ENCODE results near the gene SPATA16.

The SPATA16 gene

DNA sequence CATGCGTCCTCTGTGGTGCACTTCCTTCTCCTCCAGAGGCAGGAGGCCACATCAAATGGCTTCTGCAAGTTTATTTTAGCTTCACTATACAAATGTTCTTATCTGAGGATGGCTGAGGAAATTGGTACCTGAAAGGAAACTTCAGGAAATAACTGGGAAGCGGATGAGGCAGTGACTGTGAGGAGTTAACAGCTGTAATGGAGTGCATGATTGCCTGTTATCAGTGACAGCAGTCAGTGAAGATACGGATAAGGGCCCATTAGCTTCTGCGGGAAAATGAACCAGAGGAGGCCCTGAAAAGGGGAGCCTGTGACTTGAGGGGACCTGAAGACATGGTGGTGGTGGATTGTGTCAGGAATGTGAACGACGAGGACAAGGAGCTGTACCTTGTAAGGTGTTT lies 51.8 kb downstream of the SPATA16 start:
- no peak for DNase-seq
- no peak overlapping the region for H3K4me3 ChIP-seq
- TF ChIP-seq CTCF (IDR thresholded peaks at IDR 0.05) = no peak
- no peaks in the 10 kb centered on the region for H3K27me3 ChIP-seq
- H3K27ac ChIP-seq = no peak overlapping the region
- no peaks in the 10 kb centered on the region for H3K36me3 ChIP-seq
- H3K4me1 ChIP-seq = no peaks in the 10 kb centered on the region
- intact Hi-C loops (cut with DNase I; ENCODE audit: low total_unique reads) = no loop called here
- H3K9me3 ChIP-seq = peaks cover 0 to 5% (median 0%) of the 10 kb centered on the region in 3 donors

- intact Hi-C loops (cut with DNase I; ENCODE audit: low total_unique reads) = no loop called here
- Histone ChIP-seq H3K36me3 (no peaks in the 10 kb centered on the region), H3K27ac (no peak overlapping the region), H3K9me3 (peaks cover 0 to 2% (median 0%) of the 10 kb centered on the region in 3 donors), H3K27me3 (no peaks in the 10 kb centered on the region), H3K4me1 (no peaks in the 10 kb centered on the region), H3K4me3 (no peak overlapping the region)
- no peak for DNase-seq
- no peak for TF ChIP-seq CTCF (IDR thresholded peaks at IDR 0.05)
Observed at GRCh38 chr3:173078525-173078924, 62.5 kb downstream of the SPATA16 start.

DNA sequence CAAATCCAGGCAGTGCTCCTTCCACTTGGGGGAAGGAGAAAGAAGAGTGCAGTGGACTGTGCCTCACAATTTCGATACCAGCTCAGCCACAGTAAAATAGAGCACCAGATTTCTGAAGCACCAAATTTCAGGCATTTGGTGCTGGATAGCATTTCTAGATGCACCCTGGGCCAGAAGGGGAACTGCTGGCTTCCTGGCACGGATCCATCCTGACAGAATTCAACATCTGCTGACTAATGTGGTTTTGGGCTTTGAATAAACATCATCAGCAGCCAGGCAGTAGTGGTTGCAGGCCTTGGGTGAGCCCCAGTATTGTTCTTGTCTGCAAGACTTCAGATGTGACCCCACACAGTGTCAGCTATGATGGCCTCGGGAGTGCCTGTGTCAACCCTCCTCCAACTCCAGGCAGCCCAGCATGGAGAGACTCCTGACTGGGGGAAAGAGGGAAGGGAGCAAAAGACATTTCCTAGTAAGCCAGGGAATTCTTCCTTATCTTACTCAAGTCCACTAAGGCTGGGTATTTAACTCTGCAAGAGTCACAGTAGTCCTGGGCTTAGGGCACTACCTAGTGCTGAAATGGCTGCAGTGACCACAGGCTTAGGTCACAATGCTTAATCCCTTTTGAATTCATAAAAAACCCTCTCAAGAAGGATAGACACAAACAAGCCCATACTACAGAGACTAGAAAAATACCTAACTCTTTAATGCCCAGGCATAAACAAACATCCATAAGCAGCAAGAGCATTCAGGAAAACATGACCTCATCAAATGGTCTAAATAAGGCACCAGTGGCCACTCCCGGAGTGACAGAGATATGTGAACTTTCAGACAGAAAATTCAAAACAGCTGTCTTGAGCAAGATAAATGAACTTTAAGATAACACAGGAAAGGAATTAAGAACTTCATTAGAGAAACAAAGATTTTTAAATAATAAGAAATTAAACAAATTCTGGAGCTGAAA lies 74.7 kb downstream of the SPATA16 start:
- no peak overlapping the region for H3K27ac ChIP-seq
- no peak for DNase-seq
- no peak overlapping the region for H3K4me3 ChIP-seq
- H3K9me3 ChIP-seq = no peaks in the 10 kb centered on the region
- intact Hi-C loops (cut with DNase I; ENCODE audit: low total_unique reads) = no loop called here
- TF ChIP-seq CTCF (IDR thresholded peaks at IDR 0.05) = no peak
- no peaks in the 10 kb centered on the region for H3K4me1 ChIP-seq
- no peaks in the 10 kb centered on the region for H3K27me3 ChIP-seq
- H3K36me3 ChIP-seq = no peaks in the 10 kb centered on the region

DNA sequence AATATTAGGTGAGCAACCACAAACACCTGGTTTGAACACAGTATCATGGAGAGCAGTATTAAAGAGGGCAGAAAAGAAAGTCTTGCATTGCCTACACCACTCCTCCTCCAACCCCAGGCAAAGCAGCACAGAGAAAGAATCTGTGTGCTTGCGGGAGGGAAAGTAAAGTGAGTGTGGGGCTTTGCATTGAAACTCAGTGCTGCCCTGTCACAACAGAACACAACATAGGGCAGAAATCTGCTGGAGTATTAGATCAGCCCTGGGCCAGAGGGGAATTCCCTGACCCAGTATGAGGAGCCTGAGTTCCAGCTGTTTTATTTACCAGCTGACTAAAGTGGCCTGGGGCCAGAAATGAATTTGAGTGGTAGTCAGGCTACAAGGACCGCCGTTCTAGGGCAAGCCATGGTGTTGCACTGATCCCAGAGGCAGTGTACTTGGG lies 75.5 kb downstream of the SPATA16 start:
- H3K9me3 ChIP-seq = no peaks in the 10 kb centered on the region
- no peaks in the 10 kb centered on the region for H3K4me1 ChIP-seq
- no peaks in the 10 kb centered on the region for H3K27me3 ChIP-seq
- no peak overlapping the region for H3K27ac ChIP-seq
- no peak for TF ChIP-seq CTCF (IDR thresholded peaks at IDR 0.05)
- intact Hi-C loops (cut with DNase I; ENCODE audit: low total_unique reads) = no loop called here
- no peaks in the 10 kb centered on the region for H3K36me3 ChIP-seq
- DNase-seq = no peak
- no peak overlapping the region for H3K4me3 ChIP-seq

- H3K9me3 ChIP-seq = no peaks in the 10 kb centered on the region
- no peaks in the 10 kb centered on the region for H3K36me3 ChIP-seq
- TF ChIP-seq CTCF (IDR thresholded peaks at IDR 0.05) = no peak
- H3K27ac ChIP-seq = no peak overlapping the region
- intact Hi-C loops (cut with DNase I; ENCODE audit: low total_unique reads) = no loop called here
- no peak for DNase-seq
- no peak overlapping the region for H3K4me3 ChIP-seq
- no peaks in the 10 kb centered on the region for H3K27me3 ChIP-seq
- H3K4me1 ChIP-seq = no peaks in the 10 kb centered on the region
Observed at GRCh38 chr3:173064631-173065030, 76.4 kb downstream of the SPATA16 start.

Data from tibial artery (tissue), 4 donors.